ENCODE results near the gene PASK. TPM values are rescaled to one million over a fixed set of nuclear protein-coding genes. Genes with fewer than 3 reads are reported as not detected.

Gene PASK
- total and polyA plus RNA-seq, 2 of the 4 experiments (the other 2 are of a cell fraction), result 4.1 TPM

GRCh38 chr2:241195506-241196130 lies 46.3 kb upstream of the PASK start:
- Histone ChIP-seq H4K8ac (ENCODE audit: low read depth in 2 of 2, low read length in 2 of 2) (no peak overlapping the region), H3K9me3 (ENCODE audit: control insufficient read depth, insufficient read depth, low read length) (no peaks in the 10 kb centered on the region), H3K79me1 (ENCODE audit: low read depth in 1 of 2, low read length in 2 of 2) (no peaks in the 10 kb centered on the region), H4K91ac (ENCODE audit: insufficient read depth, low read depth, low read length) (no peak overlapping the region), H2AFZ (replicated peaks; ENCODE audit: low read length, poor library complexity) (no peak overlapping the region), H3K36me3 (ENCODE audit: control insufficient read depth, insufficient read depth, low read length) (no peaks in the 10 kb centered on the region), H3K23ac (ENCODE audit: low read depth, low read length) (no peak overlapping the region), H2AK5ac (ENCODE audit: low read depth, low read length) (no peak overlapping the region), H2AK9ac (replicated peaks; ENCODE audit: low read depth, low read length, poor library complexity) (no peak overlapping the region), H2BK120ac (ENCODE audit: low read depth, low read length) (no peak overlapping the region), H3K14ac (replicated peaks; ENCODE audit: low read depth, low read length) (no peak overlapping the region), H3K4me2 (ENCODE audit: low read depth, low read length) (no peak overlapping the region), H2BK20ac (ENCODE audit: low read depth, low read length) (no peak overlapping the region), H3K18ac (ENCODE audit: low read depth, low read length) (no peak overlapping the region), H3K9ac (ENCODE audit: low read depth, low read length) (no peak overlapping the region), H3K4ac (ENCODE audit: low read depth, low read length) (no peak overlapping the region), H3K4me3 (ENCODE audit: insufficient read depth, low read depth, low read length) (no peak overlapping the region), H4K20me1 (ENCODE audit: insufficient read depth, low read length) (no peaks in the 10 kb centered on the region; the same call in 1 of the 2 replicates), H2BK15ac (ENCODE audit: low read depth, low read length) (no peak overlapping the region), H2BK5ac (ENCODE audit: low read depth, low read length, poor library complexity, severe bottlenecking) (no peak overlapping the region), H3K27me3 (ENCODE audit: control insufficient read depth, insufficient read depth, low read length) (peaks cover 21% of the 10 kb centered on the region), H3K27ac (ENCODE audit: insufficient read depth, low read length) (no peak overlapping the region), H4K5ac (ENCODE audit: low read depth, low read length) (no peak overlapping the region), H3K4me1 (ENCODE audit: control insufficient read depth, insufficient read depth, low read length) (no peaks in the 10 kb centered on the region), H3K9me1 (ENCODE audit: insufficient read depth, low read length) (no peaks in the 10 kb centered on the region), H3K56ac (ENCODE audit: extremely low read depth, insufficient read depth, low read length) (no peak overlapping the region)
- POLR2A ChIA-PET (ENCODE audit: unreplicated experiment), result no interaction called here
- DNase-seq (no peak), ATAC-seq (ENCODE audit: low read depth) (no peak)
- BruUV-seq (replicated peaks), result no TSS peak
- TF ChIP-seq CHD1 (IDR thresholded peaks at IDR 0.05; ENCODE audit: low read depth, low read length) (no peak), CEBPB (IDR thresholded peaks at IDR 0.05; ENCODE audit: low read depth, low read length) (no peak), RAD21 (IDR thresholded peaks at IDR 0.05; ENCODE audit: low read length) (no peak), POLR2A (IDR thresholded peaks at IDR 0.05; ENCODE audit: low read depth, low read length) (no peak), MAFK (IDR thresholded peaks at IDR 0.05; ENCODE audit: low read depth, low read length) (no peak), MXI1 (IDR thresholded peaks at IDR 0.05; ENCODE audit: borderline replicate concordance, low read depth, low read length) (no peak), RFX5 (IDR thresholded peaks at IDR 0.05; ENCODE audit: low read depth, low read length) (no peak), BHLHE40 (IDR thresholded peaks at IDR 0.05; ENCODE audit: low read depth, low read length) (no peak), USF2 (IDR thresholded peaks at IDR 0.05; ENCODE audit: low read depth, low read length) (no peak), MAZ (IDR thresholded peaks at IDR 0.05; ENCODE audit: borderline replicate concordance, low read depth, low read length) (no peak), ELK1 (IDR thresholded peaks at IDR 0.05; ENCODE audit: borderline replicate concordance, low read depth, low read length) (no peak), CTCF (conservative IDR thresholded peaks at IDR 0.05; ENCODE audit: low read depth, low read length) (no peak), FOS (IDR thresholded peaks at IDR 0.05; ENCODE audit: low read depth, low read length) (no peak), SMC3 (IDR thresholded peaks at IDR 0.05; ENCODE audit: low read depth, low read length) (no peak), NFE2L2 (IDR thresholded peaks at IDR 0.05; ENCODE audit: low read depth, low read length) (no peak), RCOR1 (IDR thresholded peaks at IDR 0.05; ENCODE audit: insufficient replicate concordance, low read length) (no peak)
- in situ Hi-C loops (cut with MboI; ENCODE audit: low sequenced_read_pairs) (no loop called here), dilution Hi-C loops (cut with HindIII; ENCODE audit: low sequenced_read_pairs, unreplicated experiment) (no loop called here), intact Hi-C loops (cut with micrococcal nuclease) (no loop called here)
- CTCF ChIA-PET, result no interaction called here
- 79% methylated on average over 11 of the region's 18 CpGs; no CpG with 5 or more reads in 1 of the 2 experiments for WGBS, 2 experiments (ENCODE audit: extremely low coverage in 2 of 2, insufficient read length in 1 of 2)

Data from IMR-90 (cell line).